GM18520 (cell line): Measurements from ENCODE around the gene CDC42BPA.
"Not testable (repeated sequence)": the region's sequence is repeated elsewhere in the genome, so short reads cannot be mapped to it uniquely, and the experiment has no call there.

Source experiments
- ATAC-seq: cut with Tn5 transposase; IDR thresholded peaks from one replicate; pipeline ENCODE4 v1.9.1; 2021; ENCODE audit not compliant: unreplicated experiment

Gene CDC42BPA

DNA sequence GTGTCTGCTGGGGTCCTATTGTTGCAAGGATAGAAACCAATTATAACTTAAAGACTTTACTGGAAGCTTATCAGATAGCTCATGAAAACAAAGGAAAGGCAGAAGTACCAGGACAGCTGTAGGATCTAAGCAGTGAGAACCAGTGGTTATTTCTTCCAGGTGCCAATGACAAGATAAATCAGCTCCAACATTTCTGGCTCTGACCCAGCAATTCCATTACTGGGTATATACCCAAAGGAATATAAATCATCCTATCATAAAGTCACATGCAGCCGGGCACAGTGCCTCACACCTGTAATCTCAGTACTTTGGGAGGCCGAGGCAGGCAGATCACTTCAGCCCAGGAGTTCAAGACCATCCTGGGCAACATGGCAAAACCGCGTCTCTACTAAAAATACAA, 17.8 kb upstream of the CDC42BPA start:
- not testable (repeated sequence) for ATAC-seq

- ATAC-seq: no peak
Measured at GRCh38 chr1:227335242-227336020, 17.1 kb upstream of the CDC42BPA start.

DNA sequence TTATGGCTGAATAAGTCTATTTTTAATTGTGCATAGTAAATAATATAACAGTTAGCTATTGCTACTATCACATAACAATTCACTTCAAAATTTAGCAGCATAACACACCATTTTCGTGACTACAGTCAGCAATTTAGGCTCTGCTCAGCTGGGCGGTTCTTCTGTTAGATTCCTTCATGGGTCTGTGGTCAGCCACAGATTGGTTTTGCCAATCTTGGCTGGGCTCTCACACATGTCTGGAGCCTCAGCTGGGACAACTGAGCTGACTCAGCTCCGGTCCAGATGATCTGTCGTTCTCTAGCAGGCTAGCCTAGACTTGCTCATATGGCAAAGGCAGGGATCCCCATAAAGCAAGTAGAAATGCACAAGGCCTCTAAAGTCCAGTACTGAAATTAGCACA, 15.1 kb upstream of the CDC42BPA start:
- ATAC-seq: no peak

- ATAC-seq: no peak
Measured at GRCh38 chr1:227330279-227331076, 12.2 kb upstream of the CDC42BPA start.

DNA sequence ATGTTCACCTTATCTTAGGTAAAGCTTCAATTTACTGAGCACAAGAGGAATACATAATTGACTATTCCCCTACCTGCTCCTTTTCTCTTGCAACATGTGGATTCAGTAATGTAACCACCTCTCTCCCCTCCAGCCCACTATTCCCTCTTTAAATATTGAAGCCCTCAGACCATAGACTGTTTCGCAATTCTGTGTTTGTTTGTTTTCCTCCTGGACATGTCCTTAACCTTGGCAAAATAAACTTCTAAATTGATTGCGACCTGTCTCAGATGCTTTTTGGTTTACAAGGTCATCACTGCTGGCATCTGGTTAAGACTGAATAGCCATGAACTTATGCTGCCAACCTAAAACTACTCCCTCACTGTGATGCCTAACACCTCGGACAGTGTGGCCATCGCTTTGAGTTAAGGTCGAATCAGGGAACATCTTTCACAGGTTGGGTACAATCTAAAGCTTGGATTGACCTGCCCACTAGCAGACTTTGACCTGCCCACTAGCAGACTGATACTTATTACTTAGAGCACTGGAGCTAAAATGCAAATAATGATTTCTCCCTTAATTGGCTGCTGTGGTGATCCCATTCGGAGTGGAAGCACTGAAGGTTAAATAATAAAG, 10.2 kb upstream of the CDC42BPA start:
- ATAC-seq: no peak

GRCh38 chr1:227325156-227325555, 6.9 kb upstream of the CDC42BPA start:
- no peak for ATAC-seq

DNA sequence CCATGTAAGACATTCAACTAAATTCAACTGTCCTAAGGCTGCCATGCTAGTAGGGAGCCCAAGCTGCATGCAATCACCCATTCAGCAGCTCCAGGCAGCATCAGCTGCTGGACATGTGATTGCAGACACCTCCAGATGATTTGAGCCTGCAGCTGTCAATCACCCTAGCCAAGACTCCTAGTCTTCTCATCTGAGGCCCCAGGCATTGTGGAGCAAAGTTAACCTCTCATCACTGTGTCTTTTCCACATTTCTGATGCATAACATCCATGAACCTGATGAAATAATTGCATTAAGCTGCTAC, 5.6 kb upstream of the CDC42BPA start:
- no peak for ATAC-seq

DNA sequence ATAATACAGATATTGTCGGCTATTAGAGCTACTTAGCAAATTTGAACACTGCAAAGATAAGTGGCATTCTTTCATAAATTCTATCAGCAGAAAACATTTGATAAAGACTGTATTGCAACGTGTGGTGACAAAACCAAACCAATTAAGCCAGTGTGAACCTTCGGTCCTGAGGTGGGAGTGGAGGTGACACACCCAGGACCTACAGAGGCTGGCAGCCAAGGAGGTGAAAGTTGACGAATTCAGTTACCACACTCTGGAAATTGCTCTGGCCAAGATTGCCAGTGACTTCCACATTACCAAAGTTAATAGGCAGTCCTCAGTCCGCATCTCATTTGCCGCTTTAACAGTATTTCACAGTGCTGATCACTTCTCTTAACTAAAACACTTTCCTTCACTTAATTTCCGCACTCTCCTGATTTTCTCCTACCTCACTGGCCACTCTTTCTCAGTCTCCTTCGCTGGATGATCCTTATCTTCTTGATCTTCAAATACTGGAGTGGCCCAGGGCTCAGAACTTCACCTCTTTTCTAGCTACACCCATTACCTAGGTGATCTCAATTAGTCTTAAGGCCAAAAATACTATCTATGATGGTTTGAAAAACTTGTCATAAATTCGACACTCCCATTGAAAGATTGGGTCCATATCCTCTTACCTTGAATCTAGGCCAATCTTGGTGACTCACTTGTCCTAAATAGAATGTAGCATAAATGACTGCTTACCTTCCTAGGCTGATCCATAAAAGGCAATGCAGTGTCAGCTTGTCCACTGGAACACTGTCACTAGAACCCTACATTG, 5.1 kb upstream of the CDC42BPA start:
- ATAC-seq: no peak

GRCh38 chr1:227322376-227322775, 4.1 kb upstream of the CDC42BPA start:
- ATAC-seq: no peak

- no peak for ATAC-seq
Measured at GRCh38 chr1:227321035-227321434, 2.7 kb upstream of the CDC42BPA start.

DNA sequence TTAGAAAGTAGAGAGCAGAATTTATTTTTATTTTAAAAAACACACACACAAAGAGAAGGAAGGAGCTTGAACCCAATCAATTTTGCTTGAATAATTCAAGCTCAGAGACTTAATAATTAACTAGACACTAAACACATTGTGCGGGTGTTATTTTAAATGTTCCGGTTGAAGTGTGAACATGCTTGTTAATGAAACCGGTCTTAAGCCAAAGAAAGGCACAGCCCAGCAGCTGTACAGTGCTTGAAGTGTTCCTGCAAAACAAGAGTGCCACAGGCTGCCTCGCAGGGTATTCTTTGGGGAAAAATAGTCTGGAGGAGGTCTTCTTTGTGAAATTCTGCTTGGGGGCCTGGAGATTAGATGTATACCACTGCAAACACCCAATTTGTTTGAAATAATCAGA, 2.2 kb upstream of the CDC42BPA start:
- no peak for ATAC-seq

DNA sequence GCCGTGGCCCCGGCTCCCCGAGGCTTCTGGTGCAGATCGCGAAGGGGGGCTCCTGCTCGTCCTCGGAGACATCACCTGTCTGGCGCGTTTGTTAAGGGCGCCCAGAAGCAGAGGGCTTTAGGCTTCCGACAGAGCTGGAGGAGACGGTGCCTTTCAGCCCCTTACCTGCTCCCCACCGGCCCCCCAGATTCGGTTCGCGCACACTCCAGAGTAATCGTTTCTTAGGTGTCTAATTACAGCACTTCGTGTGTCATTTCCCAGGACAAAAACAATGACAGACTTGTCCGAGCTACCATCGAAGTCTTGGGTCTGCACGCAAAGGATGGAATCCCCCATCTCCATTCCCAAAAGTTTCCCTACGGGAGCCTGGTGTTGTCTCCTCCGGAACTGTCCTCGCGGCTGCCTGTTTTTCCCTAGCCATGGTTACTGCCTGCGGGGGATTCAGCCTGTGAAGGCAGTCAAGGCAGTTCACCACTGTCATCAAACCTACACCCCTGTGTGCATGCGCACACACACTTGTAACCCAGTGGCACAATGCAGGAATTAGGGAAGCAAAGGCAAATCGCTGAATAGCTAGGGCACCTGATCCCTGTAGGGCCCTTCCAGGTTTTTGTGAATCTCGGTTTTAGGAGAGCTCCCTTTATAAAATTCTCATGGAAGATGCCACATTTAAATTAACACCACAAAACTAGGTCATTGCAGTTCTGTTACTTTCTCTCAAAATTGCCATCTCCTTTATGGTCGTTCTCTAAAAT, 738 bp upstream of the CDC42BPA start:
- ATAC-seq: no peak

GRCh38 chr1:227317523-227318015, 723 bp downstream of the CDC42BPA start:
- no peak for ATAC-seq

GRCh38 chr1:227317011-227317451, 1.3 kb downstream of the CDC42BPA start:
- ATAC-seq: no peak

GRCh38 chr1:227316456-227316855, 1.8 kb downstream of the CDC42BPA start:
- no peak for ATAC-seq

- no peak for ATAC-seq
Measured at GRCh38 chr1:227315629-227316346, 2.5 kb downstream of the CDC42BPA start.

DNA sequence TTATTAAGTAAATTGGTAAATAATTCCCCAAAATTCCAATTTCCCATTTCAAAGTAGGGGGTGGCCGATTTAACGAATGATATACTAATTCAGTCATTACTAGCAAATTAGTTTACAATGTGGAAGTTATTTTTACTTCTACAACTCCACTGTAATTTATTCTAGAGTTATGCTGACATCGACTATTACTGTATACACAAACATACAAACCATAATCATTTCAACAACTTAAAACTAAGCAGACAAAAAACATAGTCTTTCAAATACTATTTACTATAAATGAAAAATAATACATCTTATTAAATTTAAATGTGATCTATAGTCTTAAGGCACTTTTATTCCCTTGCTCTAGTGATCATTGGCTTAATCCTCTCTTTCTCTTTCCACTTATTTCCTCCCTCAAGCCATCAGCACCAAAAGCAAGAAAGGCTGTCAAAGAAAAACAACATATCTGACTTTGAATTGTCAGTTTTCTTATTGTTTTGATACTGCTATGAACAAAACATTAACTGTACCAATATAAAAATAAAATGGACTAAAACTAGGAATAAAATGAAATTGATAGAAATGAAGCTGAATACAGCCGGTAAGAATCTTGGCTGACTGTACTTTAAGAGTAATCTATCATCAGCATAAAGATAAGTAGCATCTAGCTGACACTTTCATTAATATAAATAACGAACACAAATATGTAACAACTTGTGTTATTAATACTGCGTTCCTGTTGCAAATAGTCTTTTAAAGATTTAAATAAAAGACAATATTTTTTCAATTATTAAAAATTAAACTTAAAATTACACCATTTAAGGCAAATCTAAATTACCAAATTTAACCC, 4.1 kb downstream of the CDC42BPA start:
- ATAC-seq: no peak

DNA sequence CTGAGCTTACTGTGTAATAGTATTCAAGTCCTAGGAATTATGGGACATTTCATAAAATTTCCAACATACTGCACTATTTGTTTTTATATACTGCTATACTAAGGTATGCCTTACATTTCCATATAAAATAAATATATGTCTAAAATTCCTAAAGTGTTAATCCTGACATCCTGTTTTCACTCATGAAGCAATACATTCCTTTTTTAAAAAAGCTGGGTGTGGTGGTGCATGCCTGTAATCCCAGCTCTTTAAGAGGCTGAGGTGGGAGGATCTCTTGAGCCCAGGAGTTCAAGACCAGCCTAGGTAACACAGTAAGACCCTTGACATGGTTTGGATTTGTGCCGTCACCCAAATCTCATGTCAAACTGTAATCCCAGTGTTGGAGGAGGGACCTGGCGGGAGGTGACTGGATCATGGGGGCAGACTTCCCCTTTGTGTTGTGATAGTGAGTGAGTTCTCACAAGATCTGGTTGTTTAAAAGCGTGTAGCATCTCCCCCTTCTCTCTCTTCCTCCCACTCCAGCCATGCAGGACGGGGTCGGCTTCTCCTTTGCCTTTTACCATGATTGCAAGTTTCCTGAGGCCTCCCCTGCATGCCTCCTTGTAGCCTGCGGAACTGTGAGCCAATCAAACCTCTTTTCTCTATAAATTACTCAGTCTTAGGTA, 5.8 kb downstream of the CDC42BPA start:
- no peak for ATAC-seq
